ENCODE measurements around the gene SCUBE1. TPM values are rescaled to one million over a fixed set of nuclear protein-coding genes. Genes with fewer than 3 reads are reported as not detected.
A peak's percentile ranks its signal among the peaks of the same experiment; 100 is the strongest.

Gene SCUBE1
- total RNA-seq, 5 donors from 2014 or later (not counting 1 experiment from before 2014, with no cell fraction given) = 0.03 to 0.10 TPM; not detected in 3

DNA sequence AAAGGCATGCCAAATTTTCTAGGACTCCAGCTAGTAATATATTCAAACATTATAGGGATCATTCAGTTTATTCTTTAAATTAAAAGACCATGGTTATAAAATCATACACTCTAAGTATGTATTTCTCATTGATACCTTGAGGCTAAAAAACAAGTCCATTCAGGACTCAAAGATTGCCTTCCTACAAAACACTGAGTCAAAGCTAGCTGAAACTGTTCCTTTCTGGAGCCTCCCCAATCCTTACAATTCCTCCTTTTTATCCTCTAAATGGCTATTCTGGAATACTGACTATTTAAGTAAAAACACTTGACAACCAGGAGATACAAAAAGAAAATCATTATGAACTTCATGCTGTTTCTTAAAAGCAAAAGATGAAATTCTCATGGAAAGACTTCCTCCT, 151.3 kb downstream of the SCUBE1 start:
- Mint-ChIP-seq H3K27me3 (no peaks in the 10 kb centered on the region), H3K9me3 (peaks cover 0 to 4% (median 3%) of the 10 kb centered on the region in 3 donors), H3K4me1 (peaks cover 5 to 12% (median 8%) of the 10 kb centered on the region in 3 donors), H3K36me3 (no peaks in the 10 kb centered on the region), H3K4me3 (no peak overlapping the region), H3K27ac (no peak overlapping the region)
- no peak for ATAC-seq (replicated peaks in 1 of 4)
- no peak overlapping the region for H3K4me3 ChIP-seq (ENCODE audit: control insufficient read depth in 1 of 2, extremely low read depth in 1 of 2, low read length in 1 of 2)
- POLR2A ChIA-PET = no interaction called here
- H3K4me1 ChIP-seq (ENCODE audit: control insufficient read depth in 1 of 2, extremely low read depth in 1 of 2, insufficient read depth in 2 of 2, low read length in 2 of 2) = peaks cover 2 to 9% of the 10 kb centered on the region in 2 experiments
- H3K27me3 ChIP-seq (replicated peaks in 1 of 2; ENCODE audit: control insufficient read depth in 2 of 2, extremely low read depth in 1 of 2, insufficient read depth in 2 of 2, low read length in 1 of 2) = peaks cover 0 to 7% of the 10 kb centered on the region in 2 experiments
- CTCF ChIA-PET = no interaction called here
- no peak for DNase-seq
- H3K9me3 ChIP-seq = no peaks in the 10 kb centered on the region
- H3K27ac ChIP-seq (ENCODE audit: low read length) = no peak overlapping the region
- no peaks in the 10 kb centered on the region for H3K36me3 ChIP-seq (ENCODE audit: control insufficient read depth in 2 of 2, extremely low read depth in 1 of 2, insufficient read depth in 1 of 2, low read length in 1 of 2)

GRCh38 chr22:43188829-43189545, 154.2 kb downstream of the SCUBE1 start:
- no peak for ATAC-seq (replicated peaks in 1 of 4)
- H3K4me3 ChIP-seq (ENCODE audit: control insufficient read depth in 1 of 2, extremely low read depth in 1 of 2, low read length in 1 of 2) = no peak overlapping the region
- WGBS (ENCODE audit: insufficient coverage) = no CpG with 5 or more reads among the region's 5 CpGs
- H3K4me1 ChIP-seq (ENCODE audit: control insufficient read depth in 1 of 2, extremely low read depth in 1 of 2, insufficient read depth in 2 of 2, low read length in 2 of 2) = peaks cover 2 to 28% of the 10 kb centered on the region in 2 experiments
- peak overlapping the region; percentile 42 to 79 for H3K27ac Mint-ChIP-seq
- H3K27ac ChIP-seq (ENCODE audit: low read length) = no peak overlapping the region
- H3K36me3 Mint-ChIP-seq = no peaks in the 10 kb centered on the region
- peak overlapping the region; percentile 21 to 66 (median 51) for H3K4me3 Mint-ChIP-seq
- no peaks in the 10 kb centered on the region for H3K36me3 ChIP-seq (ENCODE audit: control insufficient read depth in 2 of 2, extremely low read depth in 1 of 2, insufficient read depth in 1 of 2, low read length in 1 of 2)
- H3K9me3 ChIP-seq = no peaks in the 10 kb centered on the region
- POLR2A ChIA-PET = no interaction called here
- peaks cover 0 to 4% (median 3%) of the 10 kb centered on the region in 3 donors for H3K9me3 Mint-ChIP-seq
- H3K27me3 ChIP-seq (replicated peaks in 1 of 2; ENCODE audit: control insufficient read depth in 2 of 2, extremely low read depth in 1 of 2, insufficient read depth in 2 of 2, low read length in 1 of 2) = peaks cover 0 to 3% of the 10 kb centered on the region in 2 experiments
- no peaks in the 10 kb centered on the region for H3K27me3 Mint-ChIP-seq
- DNase-seq = no peak
- H3K4me1 Mint-ChIP-seq = peaks cover 11 to 31% (median 23%) of the 10 kb centered on the region in 3 donors
- CTCF ChIA-PET = no interaction called here

DNA sequence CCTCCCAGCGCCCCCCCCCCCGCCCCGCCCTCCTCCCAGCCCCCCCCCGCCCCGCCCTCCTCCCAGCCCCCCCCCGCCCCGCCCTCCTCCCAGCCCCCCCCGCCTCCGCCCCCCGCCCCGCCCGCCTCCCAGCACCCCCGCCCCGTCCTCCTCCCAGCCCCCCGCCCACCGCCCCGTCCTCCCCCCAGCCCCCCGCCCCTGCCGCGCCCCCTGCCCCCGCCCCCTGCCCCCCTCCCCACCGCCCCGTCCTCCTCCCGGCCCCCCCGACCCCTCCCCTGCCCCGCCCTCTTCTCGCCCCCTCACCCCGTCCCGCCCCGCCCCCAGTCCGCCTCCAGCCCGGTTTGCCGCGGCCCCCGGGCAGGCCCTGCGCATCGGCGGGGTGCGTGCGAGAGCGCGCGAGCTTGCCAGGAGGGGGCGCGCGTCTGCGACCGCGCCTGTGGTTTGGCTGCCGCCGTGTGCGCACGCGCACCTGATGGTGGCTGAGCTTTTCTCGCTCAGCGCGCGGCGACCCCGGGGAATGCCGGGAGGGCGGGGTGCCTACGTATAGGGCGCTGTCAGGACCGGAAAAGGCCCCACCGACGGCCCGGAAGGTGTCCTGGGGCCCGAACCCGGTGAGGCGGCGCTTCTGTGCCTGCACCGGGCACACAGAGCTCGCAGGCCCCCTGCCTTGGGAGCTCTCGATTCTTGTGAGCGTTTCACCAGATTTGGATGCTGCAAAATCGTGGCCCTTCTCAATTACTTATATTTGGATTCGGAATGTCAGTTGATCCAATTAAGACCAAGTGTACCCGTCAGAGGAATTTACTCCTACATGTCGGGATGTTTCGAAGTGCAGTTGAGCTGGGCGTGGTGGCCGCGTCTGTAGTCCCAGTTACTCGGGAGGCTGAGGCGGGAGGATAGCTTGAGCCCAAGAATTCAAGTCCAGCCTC, 155.7 kb downstream of the SCUBE1 start:
- Mint-ChIP-seq H3K27me3 (no peaks in the 10 kb centered on the region), H3K4me1 (peaks cover 17 to 34% (median 24%) of the 10 kb centered on the region in 3 donors), H3K27ac (peak overlapping the region; percentile 97), H3K4me3 (peak overlapping the region; percentile 77 to 81 (median 80)), H3K9me3 (peaks cover 0 to 4% (median 3%) of the 10 kb centered on the region in 3 donors), H3K36me3 (no peaks in the 10 kb centered on the region)
- Histone ChIP-seq H3K27ac (ENCODE audit: low read length) (peak overlapping the region; percentile 99), H3K27me3 (replicated peaks in 1 of 2; ENCODE audit: control insufficient read depth in 2 of 2, extremely low read depth in 1 of 2, insufficient read depth in 2 of 2, low read length in 1 of 2) (peaks cover 0 to 3% of the 10 kb centered on the region in 2 experiments), H3K9me3 (no peaks in the 10 kb centered on the region), H3K4me1 (ENCODE audit: control insufficient read depth in 1 of 2, extremely low read depth in 1 of 2, insufficient read depth in 2 of 2, low read length in 2 of 2) (peaks cover 2 to 28% of the 10 kb centered on the region in 2 experiments), H3K36me3 (ENCODE audit: control insufficient read depth in 2 of 2, extremely low read depth in 1 of 2, insufficient read depth in 1 of 2, low read length in 1 of 2) (peaks cover 0 to 2% of the 10 kb centered on the region in 2 donors), H3K4me3 (ENCODE audit: control insufficient read depth in 1 of 2, extremely low read depth in 1 of 2, low read length in 1 of 2) (peak overlapping the region; percentile 29 to 68)
- peak; percentile 88 to 93 (median 90) for ATAC-seq (replicated peaks in 1 of 4)
- DNase-seq = peak; percentile 91 to 98 (median 95)
- ChIA-PET POLR2A (interaction anchor here (0.5 to 1.2 kb wide), 3 partner anchors 34 to 1806 kb away, joined by 3 to 4 read pairs (median 3); partner anchors contain the start of gene TSPO (in 1 of the 2)), CTCF (interaction anchor here (0.6 kb wide), 2 partner anchors 32 to 42 kb away, joined by 3 to 7 read pairs; no protein-coding TSS in a partner anchor)
- 0% methylated on average over 49 of the region's 86 CpGs for WGBS (ENCODE audit: insufficient coverage)

DNA sequence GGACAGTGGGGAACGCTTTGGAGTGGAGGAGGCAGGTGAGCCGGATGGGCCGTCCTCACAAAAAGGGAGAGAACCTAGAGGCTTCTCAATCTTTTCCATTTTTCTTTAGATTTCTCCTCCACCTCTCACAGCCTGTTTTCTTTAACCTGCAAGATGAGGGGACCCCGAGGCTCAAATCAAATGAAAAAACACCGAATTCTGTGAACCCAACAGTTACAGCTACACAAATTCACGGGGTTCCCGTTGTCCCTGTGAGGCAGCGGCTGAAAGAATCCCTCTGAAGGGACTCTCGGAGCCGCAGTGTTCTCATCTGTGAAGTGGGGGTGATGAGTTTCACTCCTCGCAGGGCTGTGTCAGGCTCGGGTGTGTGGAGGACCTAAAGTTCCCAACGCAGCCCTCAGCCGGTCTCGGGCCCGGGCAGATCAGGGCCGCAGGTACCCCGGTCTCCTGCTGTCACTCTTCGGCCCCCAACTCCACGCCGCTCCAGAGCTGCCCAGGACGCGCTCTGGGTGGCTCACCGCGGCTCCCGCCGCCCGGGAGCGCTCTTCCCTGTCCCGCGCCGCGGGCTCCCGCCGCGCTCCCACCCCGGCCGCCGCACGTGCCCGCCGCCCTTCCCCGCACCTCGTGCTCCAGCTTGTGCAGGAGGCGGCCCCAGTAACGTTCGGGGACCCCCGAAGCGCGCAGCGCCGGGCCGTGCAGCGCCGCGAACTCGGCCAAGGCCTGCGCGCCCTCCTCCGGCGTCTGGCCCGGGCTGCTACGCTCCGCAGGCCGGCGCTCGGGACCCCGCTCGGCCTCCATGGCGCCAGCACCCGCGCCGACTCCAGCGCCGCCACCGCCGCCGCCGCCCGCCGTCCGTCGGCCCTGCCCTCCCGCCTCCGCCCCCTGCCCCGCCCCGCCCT, 156.7 kb downstream of the SCUBE1 start, which contains the start of gene TTLL12:
TSS of gene TTLL12 (minus strand) at position 863 of the 899 bp plus-strand sequence. CDS start at position 798, 65 bp downstream.
- Histone ChIP-seq H3K36me3 (ENCODE audit: control insufficient read depth in 2 of 2, extremely low read depth in 1 of 2, insufficient read depth in 1 of 2, low read length in 1 of 2) (peaks cover under 1 to 4% of the 10 kb centered on the region in 2 donors), H3K27me3 (replicated peaks in 1 of 2; ENCODE audit: control insufficient read depth in 2 of 2, extremely low read depth in 1 of 2, insufficient read depth in 2 of 2, low read length in 1 of 2) (peaks cover 0 to 3% of the 10 kb centered on the region in 2 experiments), H3K4me3 (ENCODE audit: control insufficient read depth in 1 of 2, extremely low read depth in 1 of 2, low read length in 1 of 2) (peak within 1 kb of the TSS; percentile 68 to 81), H3K9me3 (no peaks in the 10 kb centered on the region), H3K4me1 (ENCODE audit: control insufficient read depth in 1 of 2, extremely low read depth in 1 of 2, insufficient read depth in 2 of 2, low read length in 2 of 2) (peaks cover 2 to 28% of the 10 kb centered on the region in 2 experiments), H3K27ac (ENCODE audit: low read length) (peak within 1 kb of the TSS; percentile 99)
- peaks cover 0 to 3% (median 2%) of the 10 kb centered on the region in 3 donors for H3K9me3 Mint-ChIP-seq
- peak; percentile 46 to 59 (median 58) for ATAC-seq (replicated peaks in 1 of 4)
- H3K4me1 Mint-ChIP-seq = peaks cover 22 to 34% (median 26%) of the 10 kb centered on the region in 3 donors
- ChIA-PET POLR2A (interaction anchor here (0.5 to 1.2 kb wide), 3 partner anchors 33 to 1805 kb away, joined by 3 to 4 read pairs (median 3); partner anchors contain the start of gene TSPO (in 1 of the 2)), CTCF (interaction anchor here (0.6 kb wide), 2 partner anchors 33 to 41 kb away, joined by 3 to 7 read pairs; no protein-coding TSS in a partner anchor)
- 3% methylated on average over 53 of the region's 87 CpGs for WGBS (ENCODE audit: insufficient coverage)
- H3K27me3 Mint-ChIP-seq = no peaks in the 10 kb centered on the region
- H3K27ac Mint-ChIP-seq = peak within 1 kb of the TSS; percentile 97
- DNase-seq = peak in 33 of 35 experiments; percentile 13 to 85 (median 42)
- peak within 1 kb of the TSS; percentile 77 to 81 (median 80) for H3K4me3 Mint-ChIP-seq
- H3K36me3 Mint-ChIP-seq = peaks cover 3% of the 10 kb centered on the region

GRCh38 chr22:43185860-43186261, 157.3 kb downstream of the SCUBE1 start:
- WGBS (ENCODE audit: insufficient coverage) = 60% methylated on average over 5 of the region's 12 CpGs
- CTCF ChIA-PET = interaction anchor here in 1 of 2 donors (0.7 kb wide), 1 partner anchor 1976 kb away, joined by 4 read pairs; no protein-coding TSS in a partner anchor

More at GRCh38 chr22:43185860-43186261, 157.3 kb downstream of the SCUBE1 start:
- ATAC-seq (replicated peaks in 1 of 4) (no peak), DNase-seq (no peak)
- POLR2A ChIA-PET = no interaction called here
- Histone ChIP-seq H3K27me3 (replicated peaks in 1 of 2; ENCODE audit: control insufficient read depth in 2 of 2, extremely low read depth in 1 of 2, insufficient read depth in 2 of 2, low read length in 1 of 2) (no peaks in the 10 kb centered on the region), H3K4me3 (ENCODE audit: control insufficient read depth in 1 of 2, extremely low read depth in 1 of 2, low read length in 1 of 2) (peak overlapping the region; percentile 26 to 62), H3K4me1 (ENCODE audit: control insufficient read depth in 1 of 2, extremely low read depth in 1 of 2, insufficient read depth in 2 of 2, low read length in 2 of 2) (peaks cover 2 to 28% of the 10 kb centered on the region in 2 experiments), H3K27ac (ENCODE audit: low read length) (no peak overlapping the region), H3K36me3 (ENCODE audit: control insufficient read depth in 2 of 2, extremely low read depth in 1 of 2, insufficient read depth in 1 of 2, low read length in 1 of 2) (peaks cover 4 to 6% of the 10 kb centered on the region in 2 donors), H3K9me3 (no peaks in the 10 kb centered on the region)
- H3K27ac Mint-ChIP-seq = peak overlapping the region in 1 of 2 donors; percentile 64
- peak overlapping the region; percentile 63 to 77 (median 70) for H3K4me3 Mint-ChIP-seq
- H3K9me3 Mint-ChIP-seq = no peaks in the 10 kb centered on the region
- H3K27me3 Mint-ChIP-seq = no peaks in the 10 kb centered on the region
- H3K4me1 Mint-ChIP-seq = peaks cover 23 to 34% (median 26%) of the 10 kb centered on the region in 3 donors
- H3K36me3 Mint-ChIP-seq = peaks cover 3% of the 10 kb centered on the region

All from T-cell (primary cell).